EL (cell line): ENCODE measurements around the gene STPG3.

Experiments
- DNase-seq: peaks from one replicate; pipeline ENCODE4 v3.0.0-alpha.2; 2016

The STPG3 gene

GRCh38 chr9:137281345-137282116 is 30.4 kb downstream of the STPG3 start:
- DNase-seq: no peak

DNA sequence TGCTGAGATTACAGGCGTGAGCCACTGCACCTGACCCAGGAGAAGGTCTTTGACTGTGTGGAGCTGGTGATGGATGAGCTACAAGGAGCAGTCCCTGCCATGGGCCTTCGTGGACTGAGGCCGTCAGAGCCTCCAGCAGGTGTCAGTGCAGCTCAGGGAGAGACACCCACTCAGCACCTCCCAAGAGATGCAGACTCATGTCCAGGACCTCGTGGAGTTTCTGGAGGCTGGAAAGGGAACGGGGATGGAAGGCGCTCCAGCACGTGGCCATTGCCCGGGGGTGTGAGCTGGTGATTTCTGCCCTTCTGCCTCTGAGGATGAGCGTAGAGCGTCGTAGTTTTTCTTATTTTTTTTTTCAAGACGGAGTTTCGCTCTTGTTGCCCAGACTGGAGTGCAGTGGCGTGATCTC is 35.9 kb downstream of the STPG3 start:
- peak; percentile 52 for DNase-seq

DNA sequence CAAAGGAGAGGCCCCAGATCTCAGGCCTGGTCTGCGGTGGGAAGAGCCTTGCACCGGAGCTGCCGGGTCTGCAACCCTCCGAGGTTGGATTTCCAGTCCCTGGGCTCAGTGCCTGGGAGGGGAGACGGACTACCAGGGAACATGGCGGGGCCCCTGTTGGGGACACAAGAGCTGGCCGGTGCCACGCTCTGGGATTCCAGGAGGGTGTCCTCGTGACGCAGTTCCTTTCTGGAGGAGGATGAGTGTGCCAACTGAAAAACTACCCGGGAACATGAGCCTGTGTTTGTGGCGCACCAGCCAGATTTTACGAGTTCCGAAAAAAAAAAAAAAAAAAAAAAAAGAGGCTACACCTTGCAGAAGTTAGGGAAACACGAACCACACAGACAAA is 42.0 kb downstream of the STPG3 start:
- no peak for DNase-seq

DNA sequence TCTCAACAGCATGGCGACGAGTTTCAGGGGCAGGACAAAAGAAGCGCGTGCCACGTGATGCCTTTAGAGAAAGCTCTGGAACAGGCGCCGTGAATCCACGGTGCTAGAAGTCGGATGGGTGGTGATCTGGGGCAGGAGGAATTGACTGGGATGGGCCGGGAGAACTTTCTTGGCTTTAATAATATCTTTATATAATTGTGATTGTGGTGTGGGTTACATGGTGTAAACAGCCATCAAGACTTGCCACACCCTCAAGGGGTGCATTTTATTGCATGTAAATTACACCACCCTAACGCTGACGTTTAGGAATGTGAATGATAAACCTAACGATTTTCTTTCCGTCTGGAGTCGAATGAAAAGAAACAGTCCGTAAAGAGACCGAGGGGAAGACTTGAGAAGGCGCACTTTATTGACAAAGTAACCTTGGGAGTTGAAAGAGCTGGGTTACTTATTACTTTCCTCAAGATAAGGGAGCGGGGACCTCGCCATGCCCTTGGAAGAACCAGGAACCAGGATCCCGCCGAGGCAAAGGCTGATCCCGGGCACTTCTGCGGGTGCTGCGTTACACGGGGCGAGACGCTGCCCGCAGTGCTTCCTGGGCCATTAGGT is 42.5 kb downstream of the STPG3 start:
- no peak for DNase-seq

GRCh38 chr9:137294091-137294680 is 43.1 kb downstream of the STPG3 start:
- DNase-seq: peak; percentile 50

DNA sequence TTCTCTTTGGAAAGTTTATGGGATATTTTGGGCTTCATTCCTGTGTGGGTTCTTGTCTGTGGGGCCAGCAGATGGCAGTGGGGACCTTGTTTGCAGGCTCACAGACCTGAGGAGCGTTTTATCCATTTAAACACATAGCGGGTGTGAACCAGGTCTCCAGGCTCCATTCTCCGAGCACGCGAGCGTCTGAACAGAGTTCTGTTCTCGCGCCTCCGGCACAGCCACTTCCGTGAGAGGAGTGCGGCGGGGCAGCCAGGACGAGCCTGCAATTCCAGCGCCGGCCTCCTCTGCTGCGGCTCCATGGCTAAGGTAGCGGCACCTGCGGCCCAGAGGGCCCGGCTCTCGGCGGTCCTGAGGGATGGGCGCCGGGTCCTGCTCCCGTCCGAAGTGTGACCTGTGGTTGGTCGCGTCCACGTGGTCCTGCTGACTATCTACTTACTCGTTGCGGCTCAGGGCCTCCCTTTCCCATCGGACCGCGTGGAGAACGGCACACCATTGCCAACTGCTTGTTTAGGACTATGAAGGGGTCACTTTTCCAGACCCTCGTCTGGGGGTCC is 43.7 kb downstream of the STPG3 start:
- DNase-seq: no peak

- DNase-seq: no peak
Measured at GRCh38 chr9:137295238-137295811, 44.2 kb downstream of the STPG3 start.

GRCh38 chr9:137295849-137296669 is 45.0 kb downstream of the STPG3 start:
- DNase-seq: no peak

DNA sequence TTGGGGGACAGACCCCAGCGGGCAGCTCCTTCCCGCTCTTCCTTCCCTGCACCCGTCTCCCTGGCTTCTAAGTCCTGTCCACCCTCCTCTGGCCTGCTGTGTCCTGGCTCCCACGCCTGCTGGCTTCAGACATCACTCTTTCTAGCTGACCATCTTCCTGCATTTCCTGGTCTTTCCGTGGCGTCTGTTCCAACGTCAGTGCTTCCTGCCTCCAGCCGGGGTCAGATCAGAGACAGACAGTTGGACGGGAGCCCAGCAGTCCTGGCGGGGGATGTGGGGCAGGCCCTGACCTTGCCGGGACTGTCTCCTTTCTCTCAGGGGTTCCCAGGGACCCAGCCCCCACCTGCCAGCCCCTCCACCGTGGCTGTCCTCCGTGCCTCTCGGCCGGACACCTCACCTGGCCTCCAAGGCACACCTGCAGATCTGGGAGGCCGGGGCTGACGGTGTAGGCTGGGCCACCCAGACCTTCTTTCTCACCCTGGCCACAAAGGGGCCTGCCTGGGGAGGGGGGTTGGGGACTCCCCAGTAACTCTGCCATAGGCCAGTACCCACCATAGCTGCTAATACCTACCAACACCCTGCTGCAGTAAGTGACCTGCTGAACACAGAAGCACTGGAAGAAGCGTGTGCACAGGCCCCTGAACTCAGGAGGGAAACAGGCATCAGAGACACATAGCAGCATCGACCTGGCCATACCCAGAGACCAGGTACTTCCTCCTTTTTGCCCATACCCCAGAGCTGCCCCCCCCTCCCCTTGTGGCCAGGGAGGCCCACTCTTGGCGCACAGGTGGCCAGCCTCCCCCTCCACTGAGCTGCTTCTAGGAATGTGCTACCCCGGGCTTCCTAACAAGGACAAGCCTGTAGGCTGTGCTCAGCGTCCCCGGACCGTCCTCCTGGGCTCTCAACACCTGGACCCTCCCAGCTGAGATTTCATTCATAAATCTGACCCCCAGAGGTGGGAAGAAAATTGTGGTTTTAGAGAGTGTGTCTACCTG is 45.9 kb downstream of the STPG3 start:
- peak; percentile 34 for DNase-seq

- no peak for DNase-seq
Measured at GRCh38 chr9:137297966-137298365, 46.9 kb downstream of the STPG3 start.

DNA sequence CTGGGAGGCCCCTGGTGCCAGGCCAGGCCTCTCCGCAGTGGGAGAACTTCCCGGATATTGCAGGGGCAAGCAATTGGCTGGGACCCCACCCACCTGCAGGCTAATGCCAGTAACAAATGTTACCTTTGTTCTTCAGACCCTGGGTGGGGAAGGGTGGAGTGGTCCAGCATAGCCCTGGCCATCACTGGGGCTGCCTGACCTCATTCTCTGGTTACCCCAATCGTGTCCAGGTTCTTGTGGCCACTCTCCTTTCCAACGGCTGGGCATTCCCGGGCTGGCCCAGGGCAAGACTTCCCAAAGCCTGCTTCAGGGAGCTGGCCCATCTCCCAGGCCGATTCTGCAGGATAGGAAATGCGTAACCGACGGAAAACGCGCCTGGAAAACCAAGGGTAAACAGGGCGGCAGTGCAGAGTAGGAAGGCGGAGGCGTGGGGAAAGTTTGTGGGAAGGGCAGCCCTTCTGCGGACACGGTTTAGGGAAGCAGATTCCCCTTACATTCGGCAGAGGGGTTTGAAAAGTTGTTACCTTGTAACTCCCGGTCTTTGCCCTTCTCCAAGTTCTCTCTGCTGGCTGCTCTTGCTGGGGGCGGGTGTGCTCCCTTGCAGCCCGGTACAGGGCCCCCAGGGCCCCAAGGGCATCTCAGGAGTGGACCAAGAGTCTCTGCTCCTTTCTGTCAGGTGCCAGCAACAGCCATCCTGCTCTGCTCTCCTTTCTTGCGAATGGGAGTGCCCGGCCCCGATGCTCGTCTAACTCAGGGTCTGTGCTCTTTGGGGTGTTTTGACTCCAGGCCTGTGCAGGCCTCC is 47.5 kb downstream of the STPG3 start:
- no peak for DNase-seq

DNA sequence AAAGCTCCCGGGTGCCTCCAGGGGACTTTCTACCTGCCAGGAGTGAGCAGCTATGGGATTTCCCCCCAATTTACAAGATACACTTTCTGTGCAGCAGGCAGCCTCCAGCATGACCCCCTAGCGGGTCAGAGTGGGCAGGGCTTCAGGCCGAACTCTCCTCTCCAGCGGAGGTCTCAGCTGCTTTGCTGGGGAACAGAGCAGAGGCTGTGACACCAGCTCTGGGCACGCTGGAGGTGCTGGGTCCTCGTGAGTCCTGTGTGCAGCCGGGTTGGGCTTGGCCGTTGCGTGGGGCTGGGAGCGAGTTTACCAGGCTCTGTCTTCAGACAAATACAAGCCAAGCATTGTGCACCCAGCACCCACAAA is 48.1 kb downstream of the STPG3 start:
- no peak for DNase-seq

DNA sequence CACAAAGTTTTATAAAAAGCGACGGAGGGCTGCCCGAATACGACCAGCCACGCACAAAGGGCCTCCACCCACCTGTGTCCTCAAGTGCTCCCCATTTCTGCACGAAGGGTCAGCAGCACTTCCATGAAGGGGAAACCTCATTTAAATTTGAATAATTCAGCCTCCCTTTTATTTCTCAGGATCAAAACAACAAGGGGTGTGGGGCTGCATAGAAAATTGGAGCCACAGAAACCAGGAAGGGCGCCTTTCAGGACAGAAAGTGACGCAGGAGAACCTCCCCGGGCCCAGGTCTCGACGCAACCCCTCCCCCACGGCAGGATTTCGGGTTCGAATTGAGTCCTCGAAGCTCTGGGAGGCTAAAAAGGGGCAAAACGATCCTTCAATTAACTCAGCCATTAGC is 48.9 kb downstream of the STPG3 start:
- DNase-seq: no peak

- DNase-seq: no peak
Measured at GRCh38 chr9:137300567-137301080, 49.5 kb downstream of the STPG3 start.

DNA sequence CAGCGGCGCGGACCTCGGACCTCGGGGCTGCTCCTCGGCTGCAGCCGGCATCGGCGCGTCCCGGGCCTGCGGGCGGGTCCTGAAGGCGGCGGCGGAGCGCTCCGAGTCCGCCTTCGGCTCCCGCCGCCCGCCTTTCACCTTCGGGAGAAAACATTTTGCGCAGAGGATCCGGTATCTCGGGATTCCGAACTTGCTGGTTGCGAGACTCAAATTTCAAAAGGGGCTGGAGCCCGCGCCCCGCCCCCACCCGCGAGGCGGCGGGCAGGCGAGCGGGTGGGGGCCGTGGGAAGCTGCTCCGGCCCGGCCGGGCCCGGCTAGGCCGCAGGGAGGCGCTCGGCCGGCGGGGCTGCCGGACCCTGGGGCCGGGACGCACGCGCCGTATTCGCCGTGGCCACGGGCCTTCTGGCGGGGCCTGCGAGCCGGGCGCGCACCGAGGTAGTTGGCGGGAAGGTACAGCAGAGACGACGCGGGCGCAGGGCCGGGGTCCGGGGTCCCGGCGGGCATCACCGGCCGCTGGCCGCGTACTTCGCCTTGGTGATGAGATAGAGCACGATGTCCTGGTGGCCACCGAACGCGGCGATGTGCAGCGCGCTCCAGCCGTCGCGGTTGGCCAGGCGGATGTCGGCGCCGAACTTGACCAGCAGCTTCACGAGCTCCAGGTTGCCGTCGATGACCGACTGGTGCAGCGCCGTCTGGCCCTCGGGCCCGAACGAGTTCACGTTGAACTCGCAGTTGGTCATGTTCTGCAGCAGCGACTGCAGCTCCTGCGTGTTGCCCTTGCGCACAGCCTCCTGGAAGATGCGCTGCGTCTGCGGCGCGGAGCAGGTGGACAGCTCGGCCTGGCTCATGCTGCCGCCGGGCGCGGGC is 50.2 kb downstream of the STPG3 start:
- peak; percentile 41 for DNase-seq

- DNase-seq: peak; percentile 77
Measured at GRCh38 chr9:137302118-137302448, 51.0 kb downstream of the STPG3 start, which contains the start of gene NRARP. Gene NRARP (minus strand): TSS chr9:137302271. CDS start chr9:137301928, 343 bp downstream.

DNA sequence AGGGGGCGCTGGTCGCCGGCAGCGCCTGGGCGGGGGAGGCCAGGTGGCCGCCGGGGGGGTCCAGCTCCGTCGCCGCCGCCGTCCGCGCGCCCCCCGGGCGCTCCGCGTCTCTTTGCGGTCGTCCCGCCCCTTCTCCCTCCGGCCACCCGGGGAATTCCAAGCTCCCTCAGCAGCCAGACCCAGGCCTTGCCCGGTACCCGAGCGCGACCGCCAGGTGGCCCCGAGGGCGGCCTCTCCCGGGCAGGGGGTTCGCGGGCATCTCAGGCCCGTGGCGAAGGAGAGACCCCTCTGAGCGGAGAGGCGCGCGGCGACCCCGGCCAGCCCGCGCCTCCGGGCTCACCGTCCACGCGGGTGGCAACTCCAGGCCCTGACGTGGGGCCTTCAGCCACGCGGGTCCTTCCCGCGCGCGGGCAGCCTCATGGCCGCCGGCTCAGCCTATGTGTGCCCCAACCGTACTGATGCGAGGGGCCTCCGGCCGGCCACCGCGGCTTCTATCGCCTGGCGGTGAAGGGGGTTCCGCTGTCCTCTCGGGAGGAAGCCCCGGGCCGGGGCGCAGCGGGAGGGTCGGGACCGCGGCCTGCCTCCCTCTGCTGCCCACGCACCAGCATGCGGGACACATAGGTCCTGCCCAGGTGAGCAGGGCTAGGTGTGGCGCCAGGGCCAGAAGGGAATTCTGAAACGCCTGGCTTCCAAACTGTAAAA is 51.5 kb downstream of the STPG3 start:
- no peak for DNase-seq
